GM15510 (cell line): ENCODE measurements around the gene COL4A1.

Source experiments
- POLR2A ChIP-seq: IDR thresholded peaks from 3 replicates; pipeline ENCODE4 v1.6.1; 2011; ENCODE audit warnings: borderline replicate concordance; ENCODE audit not compliant: insufficient read length; ENCODE audit errors: extremely low read depth

COL4A1 gene

GRCh38 chr13:110103026-110103425 lies 203.9 kb downstream of the COL4A1 start:
- no peak for TF ChIP-seq POLR2A

GRCh38 chr13:110102053-110102452 lies 204.9 kb downstream of the COL4A1 start:
- TF ChIP-seq POLR2A: no peak

- no peak for TF ChIP-seq POLR2A
Measured at GRCh38 chr13:110099922-110100321, 207.0 kb downstream of the COL4A1 start.
